Breast epithelium (tissue), 3 donors: ENCODE results near the gene TMEM255B.

Experiments used
- POLR2A ChIP-seq: fragments of 450-650 bp; IDR thresholded peaks from one replicate; pipeline ENCODE4 v1.6.1; 2016; ENCODE audit warnings: antibody characterized with exemption, mild to moderate bottlenecking, moderate library complexity
- TF ChIP-seq, protein P1 (sequence below), 3 donors: fragments of 450-650 bp; IDR thresholded peaks; one replicate each; pipeline ENCODE4 v1.5.1; 2016 to 2017; ENCODE audit warnings: antibody characterized with exemption in 3 of 3, mild to moderate bottlenecking in 3 of 3, moderate library complexity in 3 of 3

DNA sequence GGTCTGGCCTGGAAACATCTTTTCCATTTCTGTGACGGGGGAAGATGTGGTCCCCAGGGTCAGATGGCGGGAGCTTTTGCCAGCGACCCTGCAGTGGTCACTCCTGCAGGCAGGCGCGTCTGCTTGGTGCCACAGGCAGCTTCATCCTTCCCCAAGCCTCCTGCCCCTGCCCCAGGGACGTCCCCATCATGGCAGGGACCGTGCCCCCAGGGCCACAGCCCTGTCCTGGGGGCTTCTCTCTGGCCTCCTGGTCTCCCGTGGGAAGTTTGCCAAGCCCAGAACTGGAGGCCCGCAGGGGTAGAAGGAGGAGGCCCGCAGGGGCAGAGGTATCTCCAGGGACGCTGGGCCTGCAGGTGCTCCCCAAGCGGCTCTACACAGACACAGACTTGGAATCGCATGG, 47.5 kb downstream of the TMEM255B start:
- TF ChIP-seq, protein P1, sequence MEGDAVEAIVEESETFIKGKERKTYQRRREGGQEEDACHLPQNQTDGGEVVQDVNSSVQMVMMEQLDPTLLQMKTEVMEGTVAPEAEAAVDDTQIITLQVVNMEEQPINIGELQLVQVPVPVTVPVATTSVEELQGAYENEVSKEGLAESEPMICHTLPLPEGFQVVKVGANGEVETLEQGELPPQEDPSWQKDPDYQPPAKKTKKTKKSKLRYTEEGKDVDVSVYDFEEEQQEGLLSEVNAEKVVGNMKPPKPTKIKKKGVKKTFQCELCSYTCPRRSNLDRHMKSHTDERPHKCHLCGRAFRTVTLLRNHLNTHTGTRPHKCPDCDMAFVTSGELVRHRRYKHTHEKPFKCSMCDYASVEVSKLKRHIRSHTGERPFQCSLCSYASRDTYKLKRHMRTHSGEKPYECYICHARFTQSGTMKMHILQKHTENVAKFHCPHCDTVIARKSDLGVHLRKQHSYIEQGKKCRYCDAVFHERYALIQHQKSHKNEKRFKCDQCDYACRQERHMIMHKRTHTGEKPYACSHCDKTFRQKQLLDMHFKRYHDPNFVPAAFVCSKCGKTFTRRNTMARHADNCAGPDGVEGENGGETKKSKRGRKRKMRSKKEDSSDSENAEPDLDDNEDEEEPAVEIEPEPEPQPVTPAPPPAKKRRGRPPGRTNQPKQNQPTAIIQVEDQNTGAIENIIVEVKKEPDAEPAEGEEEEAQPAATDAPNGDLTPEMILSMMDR (IDR thresholded peaks at IDR 0.05), result no peak
- no peak for TF ChIP-seq POLR2A
